Measurements from ENCODE around the gene SYP.
"Not testable (repeated sequence)": the region's sequence is repeated elsewhere in the genome, so short reads cannot be mapped to it uniquely, and the experiment has no call there.

The SYP gene

DNA sequence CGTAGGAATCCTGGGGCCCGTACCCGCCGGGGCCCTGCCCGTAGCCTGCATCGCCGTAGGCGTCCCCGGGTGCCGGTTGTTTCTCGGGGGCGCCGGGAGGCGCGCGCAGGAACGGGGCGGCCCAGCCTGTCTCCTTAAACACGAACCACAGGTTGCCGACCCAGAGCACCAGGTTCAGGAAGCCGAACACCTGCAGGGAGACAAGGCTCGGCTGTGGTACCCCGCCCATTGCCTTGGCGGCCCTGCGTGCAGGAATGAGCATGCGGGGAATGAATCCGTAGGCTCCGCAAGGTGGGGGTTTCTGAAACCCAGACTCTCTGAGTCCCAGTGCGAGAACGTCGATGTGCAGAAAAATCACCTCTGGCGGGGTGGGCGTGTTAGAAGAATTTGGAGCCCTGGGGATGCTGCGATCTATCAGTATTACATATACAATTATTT is 8.4 kb downstream of the SYP start:
- in situ Hi-C loops (cut with MboI; ENCODE audit: low sequenced_read_pairs), result no loop called here

DNA sequence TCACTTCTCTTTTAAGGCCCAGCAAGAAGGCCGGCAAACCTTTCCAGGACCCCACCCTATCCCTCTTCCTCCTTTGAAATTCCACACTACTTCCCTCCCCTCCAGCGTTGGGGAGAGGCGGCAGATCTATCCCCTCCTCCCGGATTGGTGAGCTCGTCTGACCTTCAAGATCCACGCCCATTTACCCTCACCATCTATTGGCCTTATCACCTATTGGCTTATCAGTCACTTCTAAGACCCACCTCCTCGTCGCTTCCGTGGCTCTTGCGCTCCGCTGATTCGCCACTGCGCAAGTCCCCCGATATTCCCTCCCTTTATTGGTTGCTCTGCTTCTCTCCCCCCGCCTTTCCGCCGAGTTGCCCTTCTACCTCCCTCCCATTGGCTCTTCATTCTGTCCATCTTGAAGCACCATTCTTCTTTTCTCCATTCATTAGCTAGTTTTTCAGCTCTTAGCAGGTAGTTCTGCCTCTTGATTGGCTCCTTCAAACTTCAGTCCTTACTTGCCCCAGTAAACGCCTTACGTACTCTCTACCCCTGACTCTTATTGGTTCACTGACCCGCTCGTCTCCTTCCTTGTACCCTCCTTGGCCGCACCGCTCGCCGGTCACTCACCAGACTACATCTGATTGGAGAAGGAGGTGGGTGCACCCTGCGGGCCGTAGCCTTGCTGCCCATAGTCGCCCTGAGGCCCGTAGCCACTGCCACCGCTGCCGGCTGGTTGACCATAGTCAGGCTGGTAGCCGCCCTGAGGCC is 9.0 kb downstream of the SYP start:
- in situ Hi-C loops (cut with MboI; ENCODE audit: low sequenced_read_pairs), result no loop called here

DNA sequence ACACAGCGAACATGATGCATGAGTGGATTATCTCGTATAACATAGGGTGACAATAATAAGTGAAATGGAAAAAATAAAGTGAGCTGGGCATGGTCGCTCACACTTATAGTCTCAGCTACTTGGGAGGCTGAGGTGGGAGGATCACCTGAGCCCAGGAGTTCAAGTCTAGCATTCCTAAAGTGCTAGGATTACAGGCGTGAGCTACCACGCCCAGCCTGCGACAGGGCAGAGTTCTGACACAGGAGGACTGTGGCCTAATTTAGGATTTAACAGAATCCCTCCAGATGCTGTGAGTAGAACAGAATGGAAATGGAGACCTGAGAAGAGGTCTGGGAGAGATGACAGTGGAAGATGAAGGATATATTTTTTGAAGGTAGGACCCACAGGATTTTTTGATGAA is 10.4 kb downstream of the SYP start:
- in situ Hi-C loops (cut with MboI; ENCODE audit: low sequenced_read_pairs), result no loop called here

DNA sequence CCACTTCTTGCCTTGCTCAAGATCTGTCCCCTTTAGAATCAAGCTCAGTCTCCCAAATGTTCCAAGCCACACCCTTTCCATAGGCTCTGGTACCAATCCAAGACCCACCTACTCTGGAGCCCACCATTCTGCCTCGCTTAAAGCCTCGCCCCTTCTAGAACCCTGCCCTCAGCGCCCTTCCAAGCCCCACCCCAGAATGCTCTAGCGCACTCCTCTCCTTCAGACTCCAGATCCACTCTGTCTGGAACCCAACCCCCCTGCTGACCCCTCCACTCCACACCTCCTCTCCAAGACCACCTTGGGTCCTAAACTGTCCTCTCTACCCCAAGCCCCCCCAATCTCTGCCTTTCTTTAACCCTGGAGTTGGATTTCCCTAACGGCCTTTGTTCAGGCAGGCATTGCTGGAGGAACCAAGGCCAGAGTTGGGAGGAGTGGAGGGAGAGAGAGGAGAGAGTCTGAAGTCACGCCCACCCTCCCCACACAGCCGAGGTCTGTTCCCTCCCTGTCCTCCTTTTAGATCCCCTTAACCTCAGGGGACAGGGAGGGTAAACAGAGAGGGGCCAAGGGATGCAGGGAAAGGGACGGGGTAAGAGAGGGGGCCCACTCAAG is 11.4 kb downstream of the SYP start:
- in situ Hi-C loops (cut with MboI; ENCODE audit: low sequenced_read_pairs), result no loop called here

DNA sequence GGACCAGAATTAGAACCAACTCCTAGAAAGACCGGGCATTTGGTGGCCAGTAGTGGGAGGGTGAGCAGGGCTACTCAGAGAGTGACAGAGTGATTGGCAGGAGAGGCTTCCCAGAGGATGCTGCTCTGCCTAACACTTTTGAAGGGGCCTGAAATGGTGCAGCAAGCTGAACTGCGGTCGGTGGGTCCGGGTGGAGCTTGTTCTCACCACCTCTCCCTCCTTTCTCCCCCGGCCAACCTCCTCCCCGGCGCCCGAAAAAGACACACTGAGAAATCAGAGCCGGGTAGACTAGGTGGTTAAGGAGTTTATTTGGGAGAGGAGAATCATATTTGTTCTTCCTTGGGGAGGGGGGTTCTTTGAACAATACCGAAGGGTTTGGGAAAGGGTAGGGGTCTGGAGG is 12.5 kb downstream of the SYP start:
- in situ Hi-C loops (cut with MboI; ENCODE audit: low sequenced_read_pairs), result no loop called here

DNA sequence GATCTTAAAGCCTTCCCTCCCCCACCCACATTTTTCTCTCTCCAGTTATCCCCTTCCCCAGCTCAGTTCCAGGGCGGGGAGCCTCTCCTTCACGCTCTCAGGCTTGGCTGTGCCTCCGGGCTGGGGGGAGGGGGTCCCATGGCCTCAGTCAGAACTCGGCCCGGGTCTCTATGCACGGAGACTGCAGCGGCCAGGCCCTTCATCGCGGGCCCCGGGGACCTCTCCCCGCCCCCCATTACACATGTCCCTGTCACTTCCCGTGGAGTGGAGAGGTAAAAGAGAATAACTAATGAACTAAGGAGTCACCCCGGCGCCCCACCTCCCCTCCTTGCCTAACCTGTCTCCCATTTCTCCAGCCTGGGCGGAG is 13.0 kb downstream of the SYP start:
- in situ Hi-C loops (cut with MboI; ENCODE audit: low sequenced_read_pairs), result no loop called here

DNA sequence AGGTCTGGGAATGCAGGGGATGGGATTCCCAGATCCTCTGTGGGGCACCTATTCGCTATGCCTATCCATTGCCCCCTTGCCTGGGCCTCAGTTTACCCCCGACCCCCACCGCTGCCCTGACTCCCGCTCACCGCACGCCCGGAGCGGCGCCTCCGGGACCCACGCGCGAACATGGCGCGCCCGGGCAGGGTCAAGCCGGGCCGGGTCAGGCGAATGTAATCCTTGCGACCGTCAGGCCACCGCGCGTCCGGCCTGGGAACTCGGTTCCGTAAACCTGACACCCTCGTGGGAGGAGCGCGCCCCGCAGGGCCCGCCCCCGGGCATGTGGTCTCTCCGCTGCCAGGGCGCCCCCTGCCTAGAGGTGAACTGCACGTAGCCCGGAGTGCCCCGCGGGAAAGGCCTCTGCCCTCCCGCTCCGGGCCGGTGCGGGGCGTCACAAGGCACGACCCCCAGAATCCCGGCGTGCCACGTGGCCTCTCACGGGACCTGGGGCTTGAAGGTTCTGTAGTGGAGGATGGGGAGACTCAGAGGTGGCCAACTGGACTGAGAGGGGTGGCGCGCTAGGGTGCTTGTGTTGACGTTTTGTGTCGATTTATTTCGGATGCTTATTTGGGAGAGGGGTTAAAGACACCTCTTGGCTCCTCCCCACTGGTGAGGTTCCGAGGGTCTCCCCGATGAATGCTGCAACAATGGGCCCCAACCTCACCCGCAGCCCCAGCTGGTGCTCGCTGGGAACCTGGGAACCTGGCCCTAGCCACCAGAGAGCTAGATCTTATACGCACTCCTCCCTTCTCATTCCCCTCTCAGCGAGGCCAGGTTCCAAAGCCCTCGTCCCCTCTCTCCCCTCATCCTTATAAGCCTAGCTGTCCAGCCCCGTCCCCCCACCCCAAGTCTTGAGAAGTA is 13.6 kb downstream of the SYP start, which contains the start of gene PRICKLE3:
TSS of gene PRICKLE3 (minus strand) at position 249 of the 903 bp plus-strand sequence. CDS start at position 173, 76 bp downstream.
- in situ Hi-C loops (cut with MboI; ENCODE audit: low sequenced_read_pairs), result no loop called here

DNA sequence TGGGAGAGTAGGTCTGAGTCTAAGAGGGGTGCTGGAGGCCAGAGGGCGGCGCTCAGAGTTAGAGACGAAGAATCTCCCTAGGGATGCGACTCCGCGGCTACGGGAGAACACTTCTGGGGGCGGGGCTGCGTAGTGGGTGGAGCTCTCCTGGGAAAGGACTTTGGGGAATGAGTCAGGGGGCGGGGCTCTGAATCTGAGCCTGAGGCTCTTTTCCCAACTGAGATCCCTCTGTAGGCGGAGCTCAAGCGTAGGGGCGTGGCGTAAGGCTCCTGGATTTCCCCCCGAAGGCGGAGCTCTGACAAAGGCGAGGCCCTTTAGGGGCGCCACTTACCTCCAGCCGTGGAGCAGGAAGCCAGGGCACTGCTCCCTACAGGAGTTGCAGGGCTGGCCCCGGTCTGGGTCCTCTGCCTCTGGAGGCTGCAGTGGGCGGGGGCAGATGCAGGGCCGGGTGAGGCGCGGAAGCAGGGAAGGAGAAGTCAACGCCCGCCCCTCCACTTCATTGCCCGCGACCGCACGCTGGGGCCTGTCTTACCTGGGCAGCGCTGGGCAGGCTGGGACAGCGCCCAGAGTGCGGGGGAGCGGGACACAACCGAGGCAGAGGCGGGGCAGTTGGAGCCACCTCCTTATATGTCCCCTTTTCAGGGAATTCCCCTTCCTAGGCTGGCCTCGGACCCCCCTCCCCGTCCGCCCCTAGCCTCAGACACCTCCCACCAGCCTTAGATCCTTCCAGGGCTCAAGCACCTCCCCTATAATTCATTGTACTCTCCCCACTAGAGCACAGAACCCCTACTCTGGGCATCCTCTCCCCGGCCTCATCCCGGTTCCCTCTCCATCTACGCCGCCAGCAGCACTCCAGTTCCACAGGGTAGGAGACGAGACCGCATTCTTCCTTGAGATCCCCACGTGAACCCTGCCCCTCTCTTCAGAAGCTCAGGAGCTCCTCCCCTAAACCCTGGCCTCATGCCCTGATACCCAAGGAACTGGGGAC is 15.4 kb downstream of the SYP start:
- in situ Hi-C loops (cut with MboI; ENCODE audit: low sequenced_read_pairs), result no loop called here

DNA sequence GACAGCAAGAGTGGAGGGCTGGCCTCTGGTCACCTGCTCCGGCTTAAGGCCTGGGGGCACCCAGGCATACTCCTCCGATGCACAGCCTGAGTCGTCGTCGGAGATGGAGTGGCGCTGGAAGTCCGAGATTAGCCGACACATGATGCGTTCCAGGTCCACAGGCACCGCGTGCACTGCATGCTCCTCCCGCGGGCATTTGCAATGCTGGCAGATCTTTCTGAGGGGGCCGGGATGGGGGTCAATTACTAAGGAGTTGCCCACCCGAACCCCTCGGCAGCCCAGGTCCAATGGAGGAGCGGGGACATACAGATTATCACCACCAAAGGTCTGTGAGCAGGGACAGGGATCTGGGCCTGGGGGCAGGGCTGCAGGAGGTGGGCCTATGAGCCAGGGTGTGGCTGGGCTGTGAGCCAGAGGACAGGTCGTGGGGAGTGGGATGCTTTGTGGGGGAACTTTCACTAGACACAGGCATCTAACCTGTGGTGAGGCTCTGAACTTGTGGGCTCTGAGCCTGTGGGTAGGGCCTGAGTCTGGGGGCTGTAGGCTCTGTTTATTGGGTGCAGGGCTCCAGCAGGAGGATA is 16.2 kb downstream of the SYP start:
- in situ Hi-C loops (cut with MboI; ENCODE audit: low sequenced_read_pairs), result no loop called here

DNA sequence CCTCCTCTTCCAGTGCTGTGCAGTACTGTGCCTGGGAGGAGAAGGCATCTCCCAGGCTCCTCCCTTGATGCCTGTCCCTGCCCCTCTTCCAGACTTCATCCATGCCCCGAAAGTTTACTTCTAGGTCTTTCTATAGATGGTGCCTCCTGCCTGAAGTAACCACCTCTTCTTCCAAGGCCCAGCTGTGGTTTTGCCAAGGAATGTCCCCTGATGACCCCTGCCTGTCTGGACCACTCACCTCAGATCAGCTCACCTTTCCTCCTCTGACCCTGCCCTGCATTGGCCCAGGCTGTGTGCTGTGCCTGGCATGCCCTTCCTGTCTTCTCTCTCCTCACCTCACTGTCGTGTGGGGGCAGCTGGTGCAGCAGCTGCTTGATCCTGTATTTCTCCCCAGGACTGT is 20.6 kb downstream of the SYP start:
- in situ Hi-C loops (cut with MboI; ENCODE audit: low sequenced_read_pairs), result no loop called here

DNA sequence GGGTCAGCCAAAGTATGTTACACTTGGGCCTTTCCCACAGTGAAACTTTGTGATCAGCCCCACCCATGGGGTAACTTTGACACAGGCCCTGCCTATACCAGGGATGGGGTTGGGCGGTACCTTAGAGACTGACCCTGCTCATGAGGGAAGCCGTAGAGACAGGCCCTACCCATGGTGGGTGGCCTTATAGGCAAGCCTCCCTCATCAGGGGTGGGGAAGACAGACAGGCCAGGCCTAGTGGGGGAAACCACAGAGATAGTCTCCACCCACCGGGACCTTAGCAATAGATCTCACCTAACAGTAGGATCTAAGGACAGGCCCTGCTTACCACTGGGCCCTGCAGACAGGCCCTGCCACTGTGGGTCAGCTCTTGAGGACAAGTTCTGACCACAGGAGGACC is 21.5 kb downstream of the SYP start:
- in situ Hi-C loops (cut with MboI; ENCODE audit: low sequenced_read_pairs), result no loop called here

DNA sequence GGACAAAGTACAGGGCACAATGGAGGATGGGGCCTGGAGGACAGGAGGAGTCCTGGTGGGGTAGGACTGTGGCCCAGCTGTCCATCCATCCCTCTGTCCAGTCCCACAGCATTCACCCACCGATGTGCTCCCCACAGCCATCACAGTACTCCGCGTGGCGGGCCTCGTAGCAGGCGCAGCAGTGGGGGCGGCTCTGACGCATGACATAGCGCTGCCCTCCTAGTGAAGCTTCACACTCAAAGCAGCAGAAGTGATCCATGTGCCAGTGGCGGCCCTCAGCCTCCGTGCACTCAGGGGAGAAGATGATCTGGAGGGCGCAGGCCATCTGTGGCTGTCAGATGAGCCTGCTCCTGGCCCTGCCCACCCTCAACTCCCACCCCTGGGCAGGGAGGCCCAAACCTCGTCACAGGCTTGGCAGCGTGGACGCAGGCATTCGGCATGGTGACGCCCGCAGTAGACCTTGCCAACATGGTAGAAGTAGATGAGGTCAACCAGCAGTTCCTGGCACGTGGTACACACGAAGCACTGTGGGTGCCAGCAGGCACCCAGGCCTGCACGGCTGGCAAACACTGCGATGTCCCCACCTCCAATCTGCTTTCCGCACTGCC is 22.0 kb downstream of the SYP start:
- in situ Hi-C loops (cut with MboI; ENCODE audit: low sequenced_read_pairs), result no loop called here

DNA sequence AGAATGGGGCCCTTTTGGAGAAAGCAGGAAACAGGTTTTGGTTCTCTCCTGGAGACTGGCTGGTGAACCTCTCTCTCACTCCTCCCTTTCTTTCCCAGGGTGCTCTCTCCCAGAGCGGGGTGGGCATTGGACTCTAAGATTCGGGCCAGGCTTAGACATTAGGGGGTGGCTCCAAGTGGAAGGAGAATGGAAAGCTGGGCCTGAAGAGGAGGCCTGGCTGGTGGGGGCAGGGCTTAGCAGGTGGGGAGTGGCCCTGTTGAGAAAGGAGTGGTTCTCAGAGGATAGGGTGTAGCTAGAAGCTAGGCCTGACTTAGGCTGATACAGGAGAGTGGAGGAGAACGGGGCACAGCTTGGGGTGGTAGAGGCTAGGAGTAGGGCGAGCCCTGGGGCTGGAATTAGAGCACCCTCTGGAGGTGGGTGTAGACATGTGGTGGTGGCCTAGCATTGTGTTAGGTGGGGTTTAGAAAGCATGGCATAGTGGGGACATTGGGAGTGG is 22.6 kb downstream of the SYP start:
- in situ Hi-C loops (cut with MboI; ENCODE audit: low sequenced_read_pairs), result no loop called here

DNA sequence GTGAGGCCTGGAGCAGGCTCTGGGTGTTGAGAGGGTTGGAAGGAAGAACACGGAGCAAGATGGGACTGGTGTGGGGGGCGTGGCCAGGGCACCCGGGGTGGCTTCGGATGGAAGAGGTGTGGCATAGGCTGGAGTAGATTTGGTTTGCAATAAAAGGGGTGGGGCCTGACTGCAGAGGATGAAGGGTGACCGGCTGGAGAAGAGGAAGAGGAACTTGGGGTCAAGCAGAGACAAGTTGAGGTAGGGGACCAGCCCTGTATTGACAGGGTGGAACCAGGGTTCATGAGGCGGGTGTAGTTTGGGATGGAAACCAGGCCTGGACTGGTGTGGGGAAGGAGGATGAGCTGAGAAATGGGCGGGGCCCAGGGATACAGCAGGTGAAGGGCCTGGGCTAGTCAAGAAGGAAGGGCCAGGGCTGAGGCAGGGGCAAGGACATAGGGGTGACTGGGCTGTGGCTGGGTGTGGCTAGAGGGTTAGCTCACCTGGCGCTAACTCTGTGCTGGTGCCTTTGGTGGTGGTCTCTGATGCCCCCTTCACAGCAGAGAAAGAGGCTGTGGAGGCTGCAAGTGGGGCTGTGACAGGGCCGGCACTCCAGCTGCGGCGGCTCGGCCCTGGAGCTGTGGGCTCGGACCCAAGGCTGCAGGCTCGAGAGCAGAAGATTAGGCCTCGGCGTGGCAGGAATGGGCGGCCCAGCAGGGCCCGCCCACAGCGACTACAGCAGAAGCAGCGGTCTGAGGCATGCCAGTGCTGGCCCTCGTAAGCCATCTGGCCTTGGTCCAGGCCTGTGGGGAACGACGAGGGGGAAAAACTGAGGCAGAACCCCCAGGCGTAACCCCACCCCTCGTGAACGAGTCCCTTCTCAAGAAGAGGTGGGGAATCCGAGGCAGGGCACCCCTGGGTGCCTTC is 23.3 kb downstream of the SYP start:
- in situ Hi-C loops (cut with MboI; ENCODE audit: low sequenced_read_pairs), result no loop called here

DNA sequence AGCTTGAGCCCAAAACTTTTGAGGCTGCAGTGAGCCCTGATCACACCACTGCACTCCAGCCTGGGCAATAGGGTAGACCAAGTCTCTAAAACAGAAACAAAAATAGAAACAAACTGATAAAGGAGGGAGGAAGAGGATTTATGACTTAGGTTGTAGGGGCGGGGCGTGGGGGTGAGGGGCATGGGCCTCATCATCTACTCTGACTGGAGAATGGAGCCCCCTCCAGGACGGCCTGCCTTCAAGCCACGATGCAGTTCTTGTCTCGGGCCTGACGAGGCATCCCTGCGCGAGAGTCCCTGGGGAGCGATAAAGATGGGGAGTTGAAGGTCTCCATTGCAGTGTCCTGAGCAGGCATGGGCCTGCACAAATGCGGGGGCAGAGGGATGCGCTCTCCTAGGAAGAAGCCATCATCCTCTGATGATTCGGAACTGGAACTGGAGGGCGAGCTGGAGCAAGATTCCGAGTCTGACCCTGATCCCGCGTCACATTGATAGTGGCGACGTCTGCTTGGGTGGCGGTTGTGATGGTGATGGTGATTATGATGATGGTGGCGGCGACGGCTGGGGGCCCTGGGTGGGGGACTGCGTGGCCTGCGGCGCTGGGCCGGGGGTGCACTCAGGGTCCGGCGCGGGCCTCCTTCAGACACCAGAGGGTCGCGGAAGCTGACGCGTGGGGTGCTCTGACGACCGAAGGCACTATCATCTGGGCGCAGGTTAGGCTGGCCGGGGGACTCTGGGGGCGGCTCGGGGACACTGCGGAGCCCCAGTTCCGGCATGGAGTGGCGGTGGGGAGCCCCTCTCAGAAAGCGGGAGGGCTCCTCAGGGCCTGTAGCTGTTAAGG is 24.3 kb downstream of the SYP start:
- in situ Hi-C loops (cut with MboI; ENCODE audit: low sequenced_read_pairs), result no loop called here

DNA sequence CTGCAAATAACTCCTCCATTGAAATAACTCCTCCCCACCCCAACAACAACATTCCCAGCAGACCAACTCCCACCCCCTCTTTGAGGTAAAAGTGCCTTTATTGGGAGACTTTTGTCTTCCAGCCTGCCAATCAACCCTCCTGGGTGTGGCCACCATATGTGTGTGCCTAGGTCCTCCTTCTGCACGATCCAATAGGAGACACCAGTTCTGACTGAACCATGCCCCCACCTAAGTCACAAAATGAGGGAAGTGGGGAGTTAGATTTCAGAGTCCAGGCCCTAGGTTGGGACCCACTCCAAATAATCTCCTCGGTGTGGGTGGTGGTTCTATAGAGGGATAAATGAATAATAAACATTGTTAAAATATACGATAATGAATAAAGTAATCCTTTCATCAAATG is 25.3 kb downstream of the SYP start:
- in situ Hi-C loops (cut with MboI; ENCODE audit: low sequenced_read_pairs), result no loop called here

DNA sequence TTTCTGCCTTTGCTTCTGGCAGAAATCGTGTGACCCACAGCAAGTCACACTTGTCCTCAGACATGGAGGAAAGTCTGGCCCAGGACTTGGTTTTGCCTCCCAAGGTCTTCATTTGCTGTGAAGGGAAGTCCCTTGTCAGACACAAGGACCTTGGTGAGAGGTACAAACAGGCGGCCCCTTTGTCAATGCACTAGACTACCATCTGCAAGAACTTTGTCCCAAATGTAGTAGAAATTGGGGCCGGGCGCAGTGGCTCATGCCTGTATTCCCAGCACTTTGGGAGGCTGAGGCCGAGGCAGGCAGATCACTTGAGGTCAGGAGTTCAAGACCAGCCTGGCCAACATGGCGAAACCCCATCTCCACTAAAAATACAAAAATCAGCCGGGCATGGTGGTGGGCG is 26.4 kb downstream of the SYP start:
- in situ Hi-C loops (cut with MboI; ENCODE audit: low sequenced_read_pairs), result not testable (repeated sequence)

All from HL-60/S4 (cell line).